Fibroblast of lung (primary cell): ENCODE results near the gene CKLF. TPM values are rescaled to one million over a fixed set of nuclear protein-coding genes. Genes with fewer than 3 reads are reported as not detected.

Experiments used
- DNase-seq, 2 donors: peaks; one replicate each; pipeline versions ENCODE4 v3.0.0 to v3.0.0-alpha.2; 2010; ENCODE audit warnings: low read depth in 2 of 2
- H2AFZ ChIP-seq: 2 replicates; pipeline ENCODE4 v1.5.1; 2012; ENCODE audit warnings: low read length, control low read depth, inconsistent platforms
- H3K27ac ChIP-seq: 2 replicates; pipeline ENCODE4 v1.5.1; 2011; ENCODE audit warnings: low read length, control low read depth; ENCODE audit not compliant: insufficient read depth
- H3K27me3 ChIP-seq: 2 replicates; pipeline ENCODE4 v1.5.1; 2011; ENCODE audit warnings: mild to moderate bottlenecking, low read length; ENCODE audit not compliant: control insufficient read depth, insufficient read depth
- H3K36me3 ChIP-seq: 2 replicates; pipeline ENCODE4 v1.5.1; 2011; ENCODE audit warnings: low read length; ENCODE audit not compliant: control insufficient read depth, insufficient read depth
- H3K4me1 ChIP-seq: 2 replicates; pipeline ENCODE4 v1.5.1; 2011; ENCODE audit warnings: low read length; ENCODE audit not compliant: control insufficient read depth, insufficient read depth; ENCODE audit errors: extremely low read depth
- H3K4me2 ChIP-seq: 2 replicates; pipeline ENCODE4 v1.5.1; 2011; ENCODE audit warnings: low read length, control low read depth; ENCODE audit not compliant: insufficient read depth; ENCODE audit errors: extremely low read depth
- H3K4me3 ChIP-seq, 4 experiments: fragments of 200-600 bp in 1 of 4; sonication (generic) in 1 of 4; replicated peaks in 1 of 4; 2 replicates each; pipeline ENCODE4 v1.5.1; 2011 to 2016; ENCODE audit warnings: low read length in 4 of 4, low read depth in 3 of 4, mild to moderate bottlenecking in 3 of 4, control low read depth in 2 of 4, inconsistent platforms in 1 of 4, mixed read lengths in 1 of 4; ENCODE audit not compliant: insufficient read depth in 1 of 4; ENCODE audit errors: control extremely low read depth in 1 of 4
- H3K79me2 ChIP-seq: 2 replicates; pipeline ENCODE4 v1.5.1; 2012; ENCODE audit warnings: mild to moderate bottlenecking, low read length, inconsistent platforms; ENCODE audit not compliant: control insufficient read depth, insufficient read depth
- H3K9ac ChIP-seq: 2 replicates; pipeline ENCODE4 v1.5.1; 2011; ENCODE audit warnings: mild to moderate bottlenecking, low read length, control low read depth; ENCODE audit not compliant: insufficient read depth
- H3K9me3 ChIP-seq: 2 replicates; pipeline ENCODE4 v1.5.1; 2012; ENCODE audit warnings: low read depth, low read length; ENCODE audit not compliant: control insufficient read depth, insufficient read depth
- H4K20me1 ChIP-seq: 2 replicates; pipeline ENCODE4 v1.5.1; 2011; ENCODE audit warnings: low read length; ENCODE audit not compliant: control insufficient read depth, insufficient read depth; ENCODE audit errors: extremely low read depth
- EZH2 ChIP-seq: IDR thresholded peaks from 2 replicates; pipeline ENCODE4 v1.5.1; 2012; ENCODE audit warnings: low read length, control low read depth, mild to moderate bottlenecking; ENCODE audit errors: missing control alignments
- polyA plus RNA-seq, 2 donors: library from polyadenylated mRNA; depleted of rRNA in 1 of 2; stranded (reverse) in 1 of 2; unstranded in 1 of 2; fragments of >200 nt; gene quantifications; 2 replicates each; pipeline ENCODE4 v1.2.1, GENCODE V29; 2011 to 2012; ENCODE audit warnings: missing spikeins in 1 of 2
- total RNA-seq: library from RNA; depleted of rRNA; stranded (reverse); fragments of >200 nt; gene quantifications from 2 replicates; pipeline ENCODE4 v1.2.1, GENCODE V29; 2014
- TF ChIP-seq, protein P1 (sequence below), 2 donors: IDR thresholded peaks in 1 of 2; conservative IDR thresholded peaks in 1 of 2; 1 replicate in 1 of 2; 2 replicates in 1 of 2; pipeline ENCODE4 v1.5.1; 2011 to 2012; ENCODE audit warnings: low read length in 2 of 2, control low read depth in 1 of 2, inconsistent platforms in 1 of 2, low read depth in 1 of 2, mild to moderate bottlenecking in 1 of 2

CKLF gene
- total and polyA plus RNA-seq, 2 donors (not counting 1 experiment from before 2014, with no cell fraction given), result 41.9 to 70.9 TPM

DNA sequence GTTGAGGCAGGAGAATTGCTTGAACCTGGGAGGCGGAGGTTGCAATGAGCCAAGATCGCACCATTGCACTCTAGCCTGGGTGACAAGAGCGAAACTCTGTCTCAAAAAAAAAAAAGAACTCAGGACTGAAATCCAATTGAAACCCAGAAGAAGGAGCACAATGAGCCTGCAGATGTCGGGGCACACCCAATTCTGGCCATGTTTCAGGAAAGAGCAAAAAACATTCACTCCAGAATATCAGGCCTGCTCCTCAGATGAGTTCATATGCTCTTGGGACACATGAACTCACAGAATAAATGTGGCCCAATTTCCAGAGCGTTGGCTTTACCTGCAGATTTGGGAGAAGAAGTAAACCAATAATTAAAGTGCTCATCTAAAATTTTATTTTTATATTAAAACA is 23.9 kb downstream of the CKLF start:
- H3K4me3 ChIP-seq, result no peak overlapping the region
- H3K36me3 ChIP-seq, result no peaks in the 10 kb centered on the region
- no peak for DNase-seq
- no peaks in the 10 kb centered on the region for H4K20me1 ChIP-seq
- peaks cover 20% of the 10 kb centered on the region for H3K27me3 ChIP-seq
- H3K27ac ChIP-seq, result no peak overlapping the region
- H3K4me1 ChIP-seq, result peaks cover 12% of the 10 kb centered on the region
- TF ChIP-seq EZH2, result no peak
- TF ChIP-seq, protein P1, sequence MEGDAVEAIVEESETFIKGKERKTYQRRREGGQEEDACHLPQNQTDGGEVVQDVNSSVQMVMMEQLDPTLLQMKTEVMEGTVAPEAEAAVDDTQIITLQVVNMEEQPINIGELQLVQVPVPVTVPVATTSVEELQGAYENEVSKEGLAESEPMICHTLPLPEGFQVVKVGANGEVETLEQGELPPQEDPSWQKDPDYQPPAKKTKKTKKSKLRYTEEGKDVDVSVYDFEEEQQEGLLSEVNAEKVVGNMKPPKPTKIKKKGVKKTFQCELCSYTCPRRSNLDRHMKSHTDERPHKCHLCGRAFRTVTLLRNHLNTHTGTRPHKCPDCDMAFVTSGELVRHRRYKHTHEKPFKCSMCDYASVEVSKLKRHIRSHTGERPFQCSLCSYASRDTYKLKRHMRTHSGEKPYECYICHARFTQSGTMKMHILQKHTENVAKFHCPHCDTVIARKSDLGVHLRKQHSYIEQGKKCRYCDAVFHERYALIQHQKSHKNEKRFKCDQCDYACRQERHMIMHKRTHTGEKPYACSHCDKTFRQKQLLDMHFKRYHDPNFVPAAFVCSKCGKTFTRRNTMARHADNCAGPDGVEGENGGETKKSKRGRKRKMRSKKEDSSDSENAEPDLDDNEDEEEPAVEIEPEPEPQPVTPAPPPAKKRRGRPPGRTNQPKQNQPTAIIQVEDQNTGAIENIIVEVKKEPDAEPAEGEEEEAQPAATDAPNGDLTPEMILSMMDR (conservative IDR thresholded peaks at IDR 0.05 in 1 of 2, IDR thresholded peaks at IDR 0.05 in 1 of 2; ENCODE audit: low read depth in 1 of 2, low read length in 2 of 2), result no peak
- no peak overlapping the region for H3K9ac ChIP-seq
- H3K4me2 ChIP-seq, result no peak overlapping the region
- no peak overlapping the region for H2AFZ ChIP-seq
- H3K9me3 ChIP-seq, result no peaks in the 10 kb centered on the region
- no peaks in the 10 kb centered on the region for H3K79me2 ChIP-seq

DNA sequence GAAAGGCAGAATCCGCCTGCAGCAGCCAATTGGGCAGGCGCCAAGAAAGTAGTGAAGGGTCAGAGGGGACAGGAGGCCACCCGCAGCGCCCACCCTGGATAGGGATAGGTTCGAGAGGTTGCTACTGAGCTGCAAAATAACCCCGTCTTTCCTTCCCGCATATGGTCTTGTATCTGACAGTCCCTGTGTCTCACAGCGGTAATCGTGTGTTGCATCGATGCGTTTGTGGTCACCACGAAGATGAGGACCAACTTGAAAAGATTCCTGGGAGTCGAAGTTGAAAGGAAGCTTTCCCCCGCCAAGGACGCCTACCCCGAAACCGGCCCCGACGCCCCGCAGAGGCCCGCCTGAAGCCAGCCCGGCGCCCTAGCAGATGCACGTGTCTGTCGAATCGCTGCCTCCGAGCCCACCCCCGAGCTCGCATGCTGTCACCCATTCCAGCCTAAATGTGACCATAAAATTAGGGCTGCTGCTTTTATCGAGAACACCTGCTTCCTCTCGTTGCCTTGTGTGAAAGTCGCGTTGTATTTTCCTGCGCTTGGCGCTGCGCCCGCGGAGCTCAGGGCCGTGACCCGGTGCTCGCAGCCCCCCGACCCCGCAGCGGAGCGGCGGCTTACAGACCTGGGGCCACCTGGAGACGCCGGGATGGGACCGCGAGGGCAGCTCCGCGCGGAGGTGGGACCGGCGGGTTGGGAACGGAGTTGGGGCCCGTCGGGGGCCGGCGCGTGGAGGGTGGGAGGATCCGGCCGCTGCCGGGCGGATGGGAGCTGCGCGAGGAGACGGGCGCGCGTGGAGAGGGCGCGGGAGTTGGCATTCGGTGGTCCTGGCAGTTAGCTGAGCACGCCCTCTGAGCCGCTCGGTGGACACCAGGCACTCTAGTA is 26.5 kb downstream of the CKLF start, which contains the start of gene CMTM2:
Gene CMTM2, plus strand, starts transcription at position 813 of the 881 bp plus-strand sequence. CDS start 145 bp downstream, outside the sequence.
- H3K4me3 ChIP-seq, result peak within 1 kb of the TSS in 1 of 4 experiments; percentile 4
- peaks cover 14% of the 10 kb centered on the region for H3K4me1 ChIP-seq
- H3K9ac ChIP-seq, result no peak within 1 kb of the TSS
- no peaks in the 10 kb centered on the region for H4K20me1 ChIP-seq
- peaks cover 20% of the 10 kb centered on the region for H3K27me3 ChIP-seq
- TF ChIP-seq, protein P1 (conservative IDR thresholded peaks at IDR 0.05 in 1 of 2, IDR thresholded peaks at IDR 0.05 in 1 of 2; ENCODE audit: low read depth in 1 of 2, low read length in 2 of 2), result no peak
- peak; percentile 36 for TF ChIP-seq EZH2
- H3K79me2 ChIP-seq, result no peaks in the 10 kb centered on the region
- no peaks in the 10 kb centered on the region for H3K36me3 ChIP-seq
- H3K4me2 ChIP-seq, result peak within 1 kb of the TSS; percentile 40
- DNase-seq, result peak; percentile 18 to 28
- H3K27ac ChIP-seq, result no peak within 1 kb of the TSS
- no peak within 1 kb of the TSS for H2AFZ ChIP-seq
- no peaks in the 10 kb centered on the region for H3K9me3 ChIP-seq

DNA sequence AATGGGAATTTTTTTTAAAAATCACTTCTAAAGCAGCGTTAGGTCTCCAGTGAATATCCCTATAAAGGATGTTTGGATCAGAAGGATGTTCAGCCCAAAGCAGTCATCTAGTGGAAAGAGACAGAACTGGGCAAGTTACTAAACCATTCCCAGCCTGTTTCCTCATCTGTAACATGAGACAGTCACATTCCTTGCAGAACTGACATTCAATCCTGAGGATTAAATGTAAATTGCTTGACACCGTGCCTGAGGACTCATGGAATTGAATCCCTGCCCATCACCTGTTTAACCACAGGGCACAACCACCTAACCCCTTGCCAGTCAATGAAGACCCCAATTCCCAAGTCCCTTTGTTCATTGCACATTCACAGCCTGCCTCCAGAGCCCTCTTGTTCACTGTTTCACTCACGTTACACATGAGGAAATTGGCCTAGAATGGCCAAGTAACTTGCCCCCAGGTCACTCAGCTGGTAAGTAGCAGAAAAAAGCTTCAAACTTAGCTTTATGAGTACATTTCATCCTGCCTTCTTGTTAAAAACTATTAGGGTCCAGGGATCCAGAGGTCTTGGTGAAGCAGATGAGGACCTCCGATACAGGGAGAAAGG is 28.3 kb downstream of the CKLF start:
- Histone ChIP-seq H2AFZ (no peak overlapping the region), H4K20me1 (no peaks in the 10 kb centered on the region), H3K27ac (no peak overlapping the region), H3K4me3 (no peak overlapping the region), H3K4me1 (peaks cover 14% of the 10 kb centered on the region), H3K79me2 (no peaks in the 10 kb centered on the region), H3K27me3 (peaks cover 20% of the 10 kb centered on the region), H3K36me3 (no peaks in the 10 kb centered on the region), H3K9ac (no peak overlapping the region), H3K4me2 (peak overlapping the region; percentile 51), H3K9me3 (no peaks in the 10 kb centered on the region)
- no peak for TF ChIP-seq EZH2
- TF ChIP-seq, protein P1 (conservative IDR thresholded peaks at IDR 0.05 in 1 of 2, IDR thresholded peaks at IDR 0.05 in 1 of 2; ENCODE audit: low read depth in 1 of 2, low read length in 2 of 2), result peak in 1 of 2 donors; percentile 52
- peak; percentile 85 to 88 for DNase-seq
